ENCODE data around the gene TAPBP. TPM values are rescaled to one million over a fixed set of nuclear protein-coding genes. Genes with fewer than 3 reads are reported as not detected.

TAPBP gene
- total RNA-seq, 2 donors from 2014 or later, result 88.0 to 107 TPM

DNA sequence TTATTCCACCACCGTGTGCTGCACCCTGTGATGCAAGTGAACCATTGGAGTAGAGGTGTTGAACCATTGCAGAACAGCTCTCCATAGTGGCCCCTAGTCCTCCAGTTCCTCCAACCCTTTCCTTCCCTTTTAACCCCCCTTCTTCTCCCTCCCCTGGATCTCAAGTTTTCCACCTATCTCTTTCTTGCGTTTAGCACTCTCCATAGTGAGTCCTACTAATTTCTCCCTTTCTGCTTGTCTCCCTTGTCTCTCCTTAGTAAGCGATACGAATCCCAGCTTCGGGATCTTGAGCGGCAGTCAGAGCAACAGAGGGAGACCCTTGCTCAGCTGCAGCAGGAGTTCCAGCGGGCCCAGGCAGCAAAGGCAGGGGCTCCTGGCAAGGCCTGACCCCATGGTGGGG lies 23.4 kb downstream of the TAPBP start:
- Histone ChIP-seq H3K9me3 (no peaks in the 10 kb centered on the region), H3K27ac (no peak overlapping the region), H3K27me3 (replicated peaks; ENCODE audit: insufficient read depth) (no peaks in the 10 kb centered on the region), H3K4me3 (peak overlapping the region; percentile 94), H3K36me3 (peaks cover 22% of the 10 kb centered on the region), H3K4me1 (ENCODE audit: control insufficient read depth in 1 of 2, low read depth in 2 of 2) (peaks cover 16 to 22% of the 10 kb centered on the region in 2 donors)
- ATAC-seq (ENCODE audit: insufficient number of reproducible peaks, low FRiP score, low read depth) (no peak), DNase-seq (ENCODE audit: low spot score) (no peak)
- no peak for TF ChIP-seq CTCF (IDR thresholded peaks at IDR 0.05)

GRCh38 chr6:33289784-33290315 lies 24.0 kb downstream of the TAPBP start:
- peak overlapping the region; percentile 70 to 78 for H3K27ac ChIP-seq
- DNase-seq (ENCODE audit: low spot score), result no peak
- peaks cover 21% of the 10 kb centered on the region for H3K36me3 ChIP-seq
- H3K4me1 ChIP-seq (ENCODE audit: control insufficient read depth in 1 of 2, low read depth in 2 of 2), result peaks cover 16 to 22% of the 10 kb centered on the region in 2 donors
- no peaks in the 10 kb centered on the region for H3K9me3 ChIP-seq
- no peak for TF ChIP-seq CTCF (IDR thresholded peaks at IDR 0.05)
- peak overlapping the region; percentile 94 for H3K4me3 ChIP-seq
- ATAC-seq (ENCODE audit: insufficient number of reproducible peaks, low FRiP score, low read depth), result no peak
- no peaks in the 10 kb centered on the region for H3K27me3 ChIP-seq (replicated peaks; ENCODE audit: insufficient read depth)

GRCh38 chr6:33288921-33289783 lies 24.7 kb downstream of the TAPBP start, which contains the start of the genes PFDN6 and WDR46:
Gene PFDN6, plus strand, starts transcription at chr6:33289601. Its CDS starts 256 bp downstream, at chr6:33289857.
Gene WDR46, minus strand, starts transcription at chr6:33289239. Its CDS starts 69 bp downstream, at chr6:33289170.
- no peak for TF ChIP-seq CTCF (IDR thresholded peaks at IDR 0.05)
- H3K27me3 ChIP-seq (replicated peaks; ENCODE audit: insufficient read depth), result no peaks in the 10 kb centered on the region
- H3K9me3 ChIP-seq, result no peaks in the 10 kb centered on the region
- ATAC-seq (ENCODE audit: insufficient number of reproducible peaks, low FRiP score, low read depth) (peak; percentile 86), DNase-seq (ENCODE audit: low spot score) (peak; percentile 53)
- peak within 1 kb of the TSS; percentile 70 to 78 for H3K27ac ChIP-seq
- H3K4me3 ChIP-seq, result peak within 1 kb of the TSS; percentile 94
- peaks cover 16 to 22% of the 10 kb centered on the region in 2 donors for H3K4me1 ChIP-seq (ENCODE audit: control insufficient read depth in 1 of 2, low read depth in 2 of 2)
- peaks cover 21% of the 10 kb centered on the region for H3K36me3 ChIP-seq

DNA sequence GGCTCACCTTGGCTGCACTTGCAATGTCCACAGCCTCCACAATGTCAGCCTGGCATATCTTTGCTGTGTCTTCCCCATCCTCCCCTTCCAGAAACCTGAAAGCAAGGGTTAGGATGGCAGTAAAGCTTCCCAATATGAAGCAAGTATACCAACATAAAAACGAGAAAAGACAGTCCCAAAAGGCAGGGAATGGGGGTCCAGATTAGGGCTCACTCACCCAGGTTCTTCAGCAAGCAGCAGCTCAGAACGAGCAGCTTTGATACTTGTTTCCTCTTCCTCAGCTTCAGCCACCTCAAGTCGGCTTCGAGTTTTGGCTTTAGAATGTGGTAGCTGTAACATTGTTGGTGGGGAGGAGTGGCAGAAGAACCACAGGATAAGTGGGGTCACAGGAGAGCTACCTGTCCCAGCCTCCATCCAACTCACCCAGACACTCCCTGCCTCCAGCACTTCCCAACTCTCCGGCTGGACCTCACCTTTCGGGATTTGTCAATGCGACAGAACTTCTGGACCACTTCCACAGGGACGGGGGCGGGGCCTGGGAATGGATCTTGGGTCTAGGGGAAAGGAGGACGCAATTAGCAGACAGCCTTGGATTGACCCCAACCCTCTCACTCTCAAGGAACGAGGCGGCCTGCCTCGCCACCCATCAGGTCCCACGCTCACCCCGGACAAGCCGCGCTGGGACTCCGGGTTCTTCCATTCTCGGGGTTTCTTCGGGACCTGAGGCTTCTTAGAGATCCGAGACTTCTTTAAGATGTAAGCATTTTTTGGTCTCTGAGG lies 25.5 kb downstream of the TAPBP start:
- ATAC-seq (ENCODE audit: insufficient number of reproducible peaks, low FRiP score, low read depth) (no peak), DNase-seq (ENCODE audit: low spot score) (no peak)
- peak overlapping the region; percentile 70 to 78 for H3K27ac ChIP-seq
- no peak for TF ChIP-seq CTCF (IDR thresholded peaks at IDR 0.05)
- H3K27me3 ChIP-seq (replicated peaks; ENCODE audit: insufficient read depth), result no peaks in the 10 kb centered on the region
- peaks cover 16 to 22% of the 10 kb centered on the region in 2 donors for H3K4me1 ChIP-seq (ENCODE audit: control insufficient read depth in 1 of 2, low read depth in 2 of 2)
- no peaks in the 10 kb centered on the region for H3K9me3 ChIP-seq
- peak overlapping the region; percentile 94 for H3K4me3 ChIP-seq
- peaks cover 21% of the 10 kb centered on the region for H3K36me3 ChIP-seq
